ENCODE data around the gene RHBDF2.

GRCh38 chr17:76452660-76453430 is 48.4 kb downstream of the RHBDF2 start, which contains the start of gene UBE2O:
- no peak for TF ChIP-seq EZH2 (IDR thresholded peaks at IDR 0.05; ENCODE audit: low read depth)
- TF ChIP-seq, protein P1, sequence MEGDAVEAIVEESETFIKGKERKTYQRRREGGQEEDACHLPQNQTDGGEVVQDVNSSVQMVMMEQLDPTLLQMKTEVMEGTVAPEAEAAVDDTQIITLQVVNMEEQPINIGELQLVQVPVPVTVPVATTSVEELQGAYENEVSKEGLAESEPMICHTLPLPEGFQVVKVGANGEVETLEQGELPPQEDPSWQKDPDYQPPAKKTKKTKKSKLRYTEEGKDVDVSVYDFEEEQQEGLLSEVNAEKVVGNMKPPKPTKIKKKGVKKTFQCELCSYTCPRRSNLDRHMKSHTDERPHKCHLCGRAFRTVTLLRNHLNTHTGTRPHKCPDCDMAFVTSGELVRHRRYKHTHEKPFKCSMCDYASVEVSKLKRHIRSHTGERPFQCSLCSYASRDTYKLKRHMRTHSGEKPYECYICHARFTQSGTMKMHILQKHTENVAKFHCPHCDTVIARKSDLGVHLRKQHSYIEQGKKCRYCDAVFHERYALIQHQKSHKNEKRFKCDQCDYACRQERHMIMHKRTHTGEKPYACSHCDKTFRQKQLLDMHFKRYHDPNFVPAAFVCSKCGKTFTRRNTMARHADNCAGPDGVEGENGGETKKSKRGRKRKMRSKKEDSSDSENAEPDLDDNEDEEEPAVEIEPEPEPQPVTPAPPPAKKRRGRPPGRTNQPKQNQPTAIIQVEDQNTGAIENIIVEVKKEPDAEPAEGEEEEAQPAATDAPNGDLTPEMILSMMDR (conservative IDR thresholded peaks at IDR 0.05): no peak

Data from PC-9 (cell line).